Measurements from ENCODE around the gene CCSAP.

DNA sequence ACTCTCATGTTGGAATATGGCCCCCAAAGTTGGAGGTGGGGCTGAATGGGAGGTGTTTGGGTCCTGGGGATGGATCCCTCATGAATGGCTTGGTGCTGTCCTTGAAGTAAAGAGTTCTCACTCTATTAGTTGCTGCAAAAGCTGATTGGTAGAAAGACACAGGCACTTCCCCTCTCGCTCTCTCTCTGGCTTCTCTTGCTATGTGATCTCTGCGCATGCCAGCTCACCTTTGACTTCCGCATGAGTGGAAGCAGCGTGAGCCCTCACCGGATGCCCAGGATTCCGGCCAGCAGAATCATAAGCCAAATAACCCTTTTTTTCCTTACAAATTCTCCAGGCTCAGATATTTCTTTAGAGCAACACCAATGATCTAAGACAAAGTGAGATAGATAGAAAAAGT, 20.9 kb upstream of the CCSAP start:
- TF ChIP-seq, protein P1, sequence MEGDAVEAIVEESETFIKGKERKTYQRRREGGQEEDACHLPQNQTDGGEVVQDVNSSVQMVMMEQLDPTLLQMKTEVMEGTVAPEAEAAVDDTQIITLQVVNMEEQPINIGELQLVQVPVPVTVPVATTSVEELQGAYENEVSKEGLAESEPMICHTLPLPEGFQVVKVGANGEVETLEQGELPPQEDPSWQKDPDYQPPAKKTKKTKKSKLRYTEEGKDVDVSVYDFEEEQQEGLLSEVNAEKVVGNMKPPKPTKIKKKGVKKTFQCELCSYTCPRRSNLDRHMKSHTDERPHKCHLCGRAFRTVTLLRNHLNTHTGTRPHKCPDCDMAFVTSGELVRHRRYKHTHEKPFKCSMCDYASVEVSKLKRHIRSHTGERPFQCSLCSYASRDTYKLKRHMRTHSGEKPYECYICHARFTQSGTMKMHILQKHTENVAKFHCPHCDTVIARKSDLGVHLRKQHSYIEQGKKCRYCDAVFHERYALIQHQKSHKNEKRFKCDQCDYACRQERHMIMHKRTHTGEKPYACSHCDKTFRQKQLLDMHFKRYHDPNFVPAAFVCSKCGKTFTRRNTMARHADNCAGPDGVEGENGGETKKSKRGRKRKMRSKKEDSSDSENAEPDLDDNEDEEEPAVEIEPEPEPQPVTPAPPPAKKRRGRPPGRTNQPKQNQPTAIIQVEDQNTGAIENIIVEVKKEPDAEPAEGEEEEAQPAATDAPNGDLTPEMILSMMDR (IDR thresholded peaks at IDR 0.05), result no peak
- no peak for TF ChIP-seq EZH2phosphoT487 (IDR thresholded peaks at IDR 0.05)

Measured in neural progenitor cell (in vitro differentiated cells).